Activated effector memory CD4-positive, alpha-beta T cell treated with Interleukin-2 at 50 U/mL for 16 hours (primary cell): ENCODE measurements around the gene CALCB.
"Not testable (repeated sequence)": the region's sequence is repeated elsewhere in the genome, so short reads cannot be mapped to it uniquely, and the experiment has no call there.

Source experiments
- DNase-seq: peaks from one replicate; pipeline ENCODE4 v3.0.0-alpha.2; 2020

The CALCB gene

GRCh38 chr11:15073361-15074205 lies at the start of gene CALCB:
TSS of gene CALCB (plus strand) at chr11:15073593. CDS start at chr11:15074719, 1,126 bp downstream.
- DNase-seq: no peak

- no peak for DNase-seq
Measured at GRCh38 chr11:15027011-15027410, 46.4 kb upstream of the CALCB start.

- DNase-seq: no peak
Measured at GRCh38 chr11:15027956-15028355, 45.4 kb upstream of the CALCB start.

- no peak for DNase-seq
Measured at GRCh38 chr11:15028379-15028778, 45.0 kb upstream of the CALCB start.

- DNase-seq: not testable (repeated sequence)
Measured at GRCh38 chr11:15031945-15032344, 41.4 kb upstream of the CALCB start.

GRCh38 chr11:15034687-15035267 lies 38.6 kb upstream of the CALCB start:
- DNase-seq: no peak

- DNase-seq: no peak
Measured at GRCh38 chr11:15035283-15035682, 38.1 kb upstream of the CALCB start.

GRCh38 chr11:15038963-15039362 lies 34.4 kb upstream of the CALCB start:
- no peak for DNase-seq

GRCh38 chr11:15045209-15045608 lies 28.2 kb upstream of the CALCB start:
- DNase-seq: no peak

- DNase-seq: no peak
Measured at GRCh38 chr11:15045891-15046290, 27.5 kb upstream of the CALCB start.

- DNase-seq: not testable (repeated sequence)
Measured at GRCh38 chr11:15046673-15047072, 26.7 kb upstream of the CALCB start.

GRCh38 chr11:15048616-15049015 lies 24.8 kb upstream of the CALCB start:
- DNase-seq: no peak

GRCh38 chr11:15053191-15053685 lies 20.2 kb upstream of the CALCB start:
- no peak for DNase-seq

GRCh38 chr11:15055620-15056356 lies 17.6 kb upstream of the CALCB start:
- no peak for DNase-seq

- no peak for DNase-seq
Measured at GRCh38 chr11:15057329-15057728, 16.1 kb upstream of the CALCB start.

GRCh38 chr11:15059132-15059915 lies 14.1 kb upstream of the CALCB start:
- no peak for DNase-seq

- no peak for DNase-seq
Measured at GRCh38 chr11:15062599-15062998, 10.8 kb upstream of the CALCB start.

- not testable (repeated sequence) for DNase-seq
Measured at GRCh38 chr11:15069751-15070150, 3.6 kb upstream of the CALCB start.

GRCh38 chr11:15071556-15072255 lies 1.7 kb upstream of the CALCB start:
- DNase-seq: no peak

- DNase-seq: no peak
Measured at GRCh38 chr11:15072551-15073143, 746 bp upstream of the CALCB start.
